HepG2 (cell line): ENCODE measurements around the gene ADCY1. TPM values are rescaled to one million over a fixed set of nuclear protein-coding genes. Genes with fewer than 3 reads are reported as not detected.
A peak's percentile ranks its signal among the peaks of the same experiment; 100 is the strongest.
"Not testable (repeated sequence)": the region's sequence is repeated elsewhere in the genome, so short reads cannot be mapped to it uniquely, and the experiment has no call there.

Experiments used
- BRD4 ChIP-seq: sonication (generic); formaldehyde crosslinking; IDR thresholded peaks from 2 replicates; pipeline ENCODE4 v1.4.0; 2020; ENCODE audit warnings: missing genetic modification reagents
- BRF2 ChIP-seq: sonication (generic); formaldehyde crosslinking; IDR thresholded peaks from 2 replicates; pipeline ENCODE4 v1.8.1; 2022; ENCODE audit warnings: mild to moderate bottlenecking, missing genetic modification reagents
- CBFB ChIP-seq: sonication (generic); formaldehyde crosslinking; IDR thresholded peaks from 2 replicates; pipeline ENCODE4 v1.4.0; 2020; ENCODE audit warnings: missing genetic modification reagents
- ELF1 ChIP-seq: sonication (generic); formaldehyde crosslinking; IDR thresholded peaks from 2 replicates; pipeline ENCODE4 v1.4.0; 2020; ENCODE audit warnings: missing genetic modification reagents
- ELF3 ChIP-seq: IDR thresholded peaks from 2 replicates; pipeline ENCODE4 v1.6.1; 2016; ENCODE audit warnings: missing genetic modification reagents, missing compliant biosample characterization
- FOXA3 ChIP-seq: IDR thresholded peaks from 2 replicates; pipeline ENCODE4 v1.6.1; 2016; ENCODE audit warnings: missing genetic modification reagents, missing compliant biosample characterization
- FOXK1 ChIP-seq: sonication (generic); formaldehyde crosslinking; IDR thresholded peaks from 2 replicates; pipeline ENCODE4 v1.4.0; 2020; ENCODE audit warnings: low read depth, missing genetic modification reagents, borderline replicate concordance
- FOXK2 ChIP-seq: fragments of 450-650 bp; IDR thresholded peaks from 2 replicates; pipeline ENCODE4 v1.6.1; 2016
- GMEB1 ChIP-seq: sonication (generic); formaldehyde crosslinking; IDR thresholded peaks from 2 replicates; pipeline ENCODE4 v1.5.1; 2020; ENCODE audit warnings: missing genetic modification reagents, mild to moderate bottlenecking, borderline replicate concordance
- HMGXB4 ChIP-seq, 2 experiments: sonication (generic) in 1 of 2; formaldehyde crosslinking in 1 of 2; IDR thresholded peaks; 2 replicates each; pipeline versions ENCODE4 v1.4.0 to v1.6.1; 2018 to 2020; ENCODE audit warnings: missing genetic modification reagents in 2 of 2, borderline replicate concordance in 1 of 2, low read depth in 1 of 2, mild to moderate bottlenecking in 1 of 2, missing biosample characterization in 1 of 2
- HOXA5 ChIP-seq: sonication (generic); formaldehyde crosslinking; IDR thresholded peaks from 2 replicates; pipeline ENCODE4 v1.4.0; 2020; ENCODE audit warnings: missing genetic modification reagents
- LCORL ChIP-seq, 2 experiments: fragments of 450-650 bp in 1 of 2; sonication (generic) in 1 of 2; formaldehyde crosslinking in 1 of 2; IDR thresholded peaks; 2 replicates each; pipeline versions ENCODE4 v1.5.0 to v1.6.1; 2017 to 2020; ENCODE audit warnings: antibody characterized with exemption in 1 of 2, missing genetic modification reagents in 1 of 2
- MAF1 ChIP-seq: sonication (generic); formaldehyde crosslinking; IDR thresholded peaks from 2 replicates; pipeline ENCODE4 v1.5.0; 2020; ENCODE audit warnings: missing genetic modification reagents, borderline replicate concordance
- MAFF ChIP-seq: IDR thresholded peaks from 2 replicates; pipeline ENCODE4 v1.6.1; 2011; ENCODE audit warnings: low read depth, low read length, improper control_type of control experiment
- MAX ChIP-seq: IDR thresholded peaks from 2 replicates; pipeline ENCODE4 v1.6.1; 2012; ENCODE audit warnings: inconsistent platforms
- MEF2D ChIP-seq: sonication (generic); formaldehyde crosslinking; IDR thresholded peaks from 2 replicates; pipeline ENCODE4 v1.5.1; 2020; ENCODE audit warnings: mild to moderate bottlenecking, missing genetic modification reagents
- NFYB ChIP-seq: sonication (generic); formaldehyde crosslinking; IDR thresholded peaks from 2 replicates; pipeline ENCODE4 v1.4.0; 2020; ENCODE audit warnings: missing genetic modification reagents
- NR2F6 ChIP-seq, 2 experiments: IDR thresholded peaks; 2 replicates each; pipeline ENCODE4 v1.6.1; 2016; ENCODE audit warnings: antibody characterized with exemption in 1 of 2, mild to moderate bottlenecking in 1 of 2
- PHF20 ChIP-seq: sonication (generic); formaldehyde crosslinking; IDR thresholded peaks from 2 replicates; pipeline ENCODE4 v1.5.0; 2020; ENCODE audit warnings: mild to moderate bottlenecking, missing genetic modification reagents
- PHF8 ChIP-seq: sonication (generic); formaldehyde crosslinking; IDR thresholded peaks from 2 replicates; pipeline ENCODE4 v1.5.0; 2020; ENCODE audit warnings: missing genetic modification reagents
- RFXANK ChIP-seq: IDR thresholded peaks from 2 replicates; pipeline ENCODE4 v1.6.1; 2016
- SRY ChIP-seq: sonication (generic); formaldehyde crosslinking; IDR thresholded peaks from 2 replicates; pipeline ENCODE4 v1.8.0; 2022; ENCODE audit warnings: mild to moderate bottlenecking, missing genetic modification reagents
- ZBTB20 ChIP-seq: sonication (generic); formaldehyde crosslinking; IDR thresholded peaks from 2 replicates; pipeline ENCODE4 v1.8.1; 2023; ENCODE audit warnings: missing genetic modification reagents, low read depth, mild to moderate bottlenecking, borderline replicate concordance
- ZBTB38 ChIP-seq: sonication (generic); formaldehyde crosslinking; IDR thresholded peaks from 2 replicates; pipeline ENCODE4 v1.5.1; 2020; ENCODE audit warnings: mild to moderate bottlenecking, missing genetic modification reagents
- ZNF772 ChIP-seq: sonication (generic); formaldehyde crosslinking; IDR thresholded peaks from 2 replicates; pipeline ENCODE4 v1.5.0; 2020; ENCODE audit warnings: mild to moderate bottlenecking, missing genetic modification reagents
- ZNF788 ChIP-seq: sonication (generic); formaldehyde crosslinking; IDR thresholded peaks from 2 replicates; pipeline ENCODE4 v1.5.0; 2020; ENCODE audit warnings: mild to moderate bottlenecking, missing genetic modification reagents, borderline replicate concordance
- polyA plus RNA-seq, 8 experiments: library from polyadenylated mRNA; depleted of rRNA in 3 of 8; stranded (reverse) in 7 of 8; unstranded in 1 of 8; fragments of >200 nt; fragmentation: Illumina TruSeq in 4 of 8; extraction: Trizol in 4 of 8; gene quantifications; 2 replicates each; pipeline versions ENCODE4 v1.2.1 to v1.2.3, GENCODE V29; 2011 to 2016; ENCODE audit warnings: low read depth in 4 of 8, missing spikeins in 1 of 8, mixed read lengths in 1 of 8; ENCODE audit not compliant: insufficient read depth in 1 of 8
- total RNA-seq, 5 experiments: library from RNA; depleted of rRNA; stranded (reverse); fragments of >200 nt; fragmentation: Illumina TruSeq; extraction: Trizol; gene quantifications; 2 replicates each; pipeline ENCODE4 v1.2.3, GENCODE V29; 2016; ENCODE audit warnings: low read depth in 1 of 5

Gene ADCY1
- total and polyA plus RNA-seq, 2 of the 13 experiments (the other 11 are each of a cell fraction or from before 2014, with no cell fraction given): 0.80 to 1.2 TPM

GRCh38 chr7:45768516-45769394, 194.6 kb downstream of the ADCY1 start (continued):
- TF ChIP-seq GMEB1 (CRISPR knock-in tag) (peak; percentile 89), ELF3 (CRISPR knock-in tag) (peak; percentile 63; the same call in 1 of the 2 replicates), MAF1 (0 out of 2 replicates have a peak, but pooled peaks have one; percentile 56), ZNF788 (CRISPR knock-in tag) (peak; percentile 90), MEF2D (CRISPR knock-in tag) (peak; percentile 39; the same call in 1 of the 2 replicates), BRD4 (CRISPR knock-in tag) (peak; percentile 17; the same call in 1 of the 2 replicates), CBFB (CRISPR knock-in tag) (peak; percentile 80), HMGXB4 (CRISPR knock-in tag; IDR thresholded peaks at IDR 0.05; ENCODE audit: borderline replicate concordance in 1 of 2, low read depth in 1 of 2) (peak; percentile 49 to 59; a peak in 2 of 4 replicates), ZNF772 (CRISPR knock-in tag) (peak; percentile 85), FOXK2 (peak; percentile 48; the same call in 1 of the 2 replicates), LCORL (CRISPR knock-in tag; IDR thresholded peaks at IDR 0.05) (peak; percentile 62; the same call in 1 of the 2 replicates), FOXK1 (CRISPR knock-in tag) (peak; percentile 91; the same call in 1 of the 2 replicates), MAFF (peak; percentile 70; the same call in 1 of the 2 replicates), ZBTB20 (CRISPR knock-in tag) (0 out of 2 replicates have a peak, but pooled peaks have one; percentile 47), BRF2 (CRISPR knock-in tag) (peak; percentile 61; the same call in 1 of the 2 replicates), FOXA3 (peak; percentile 50), NFYB (CRISPR knock-in tag) (peak; percentile 91), ELF1 (CRISPR knock-in tag) (peak; percentile 87), PHF8 (CRISPR knock-in tag) (peak; percentile 83), SRY (CRISPR knock-in tag) (0 out of 2 replicates have a peak, but pooled peaks have one; percentile 52), NR2F6 (CRISPR knock-in tag; IDR thresholded peaks at IDR 0.05) (peak; percentile 59), MAX (peak; percentile 80), ZBTB38 (peak; percentile 74; the same call in 1 of the 2 replicates), HOXA5 (CRISPR knock-in tag) (peak; percentile 63; the same call in 1 of the 2 replicates), RFXANK (CRISPR knock-in tag) (peak; percentile 56; the same call in 1 of the 2 replicates), PHF20 (CRISPR knock-in tag) (peak; percentile 97)
- not testable (repeated sequence) for TF ChIP-seq LCORL, NR2F6 (IDR thresholded peaks at IDR 0.05)
